Glutamatergic neuron (in vitro differentiated cells): ENCODE results near the gene FIBCD1. TPM values are rescaled to one million over a fixed set of nuclear protein-coding genes. Genes with fewer than 3 reads are reported as not detected.

Source experiments
- DNase-seq: peaks from one replicate; pipeline ENCODE4 v3.0.0; 2022
- H3K27ac Mint-ChIP-seq: one replicate; pipeline ENCODE4 v1.8.0; 2020; ENCODE audit warnings: mild to moderate bottlenecking, mixed read lengths, inconsistent platforms; ENCODE audit not compliant: unreplicated experiment
- H3K27me3 Mint-ChIP-seq: one replicate; pipeline ENCODE4 v1.8.0; 2020; ENCODE audit warnings: mild to moderate bottlenecking, moderate library complexity, mixed read lengths, inconsistent platforms; ENCODE audit not compliant: unreplicated experiment
- H3K36me3 Mint-ChIP-seq: one replicate; pipeline ENCODE4 v1.8.0; 2020; ENCODE audit warnings: mild to moderate bottlenecking, mixed read lengths, inconsistent platforms; ENCODE audit not compliant: unreplicated experiment
- H3K4me1 Mint-ChIP-seq: one replicate; pipeline ENCODE4 v1.8.0; 2020; ENCODE audit warnings: mild to moderate bottlenecking, low read depth, mixed read lengths, inconsistent platforms; ENCODE audit not compliant: unreplicated experiment
- H3K4me3 Mint-ChIP-seq: one replicate; pipeline ENCODE4 v1.8.0; 2020; ENCODE audit warnings: mild to moderate bottlenecking, mixed read lengths, inconsistent platforms; ENCODE audit not compliant: unreplicated experiment
- H3K9me3 Mint-ChIP-seq: one replicate; pipeline ENCODE4 v1.8.0; 2020; ENCODE audit warnings: mild to moderate bottlenecking, moderate library complexity, mixed read lengths, inconsistent platforms; ENCODE audit not compliant: unreplicated experiment
- total RNA-seq: library from RNA; stranded (reverse); fragmentation: NEBNext Ultra II Directional; extraction: Animal tissue kit (Norgen Biotek cat#: 25700); gene quantifications from one replicate; pipeline ENCODE4 v1.2.1, GENCODE V29; 2021; ENCODE audit not compliant: unreplicated experiment
- TF ChIP-seq, protein P1 (sequence below): fragments of 200-600 bp; sonication (generic); IDR thresholded peaks from one replicate; pipeline ENCODE4 v1.5.0; 2021; ENCODE audit not compliant: partially characterized antibody, unreplicated experiment

Gene FIBCD1
- total RNA-seq, 1 donor from 2014 or later = not detected

DNA sequence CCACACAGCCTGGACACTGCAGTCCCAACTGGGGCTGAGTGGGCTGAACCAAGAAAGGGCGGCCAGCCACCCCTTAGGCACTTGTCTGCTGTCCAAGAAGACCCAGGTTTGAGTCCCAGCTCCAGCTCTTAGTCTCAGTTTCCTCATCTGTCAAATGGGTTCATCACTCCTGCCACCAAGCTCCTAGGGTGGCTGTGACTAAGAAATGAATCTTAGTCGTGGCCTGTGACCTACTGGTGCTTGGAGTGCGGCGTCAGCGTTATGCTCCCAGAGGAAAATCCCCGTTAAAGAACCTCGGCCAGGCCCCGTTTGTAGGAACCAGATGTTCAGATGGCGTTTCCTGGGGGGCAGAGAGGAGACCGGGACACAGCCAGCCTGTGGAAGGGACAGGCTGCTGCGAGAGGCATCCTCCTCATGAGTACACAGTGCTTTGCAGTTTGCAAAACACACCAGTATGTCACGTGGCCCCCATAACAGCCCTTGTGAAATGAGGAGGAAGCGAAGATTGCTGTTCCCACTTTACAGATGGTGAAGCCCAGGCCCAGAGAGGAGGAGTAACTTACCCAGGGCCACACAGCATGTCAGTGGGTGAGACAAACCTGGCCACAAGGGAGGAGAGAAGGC is 3.3 kb downstream of the FIBCD1 start:
- TF ChIP-seq, protein P1, sequence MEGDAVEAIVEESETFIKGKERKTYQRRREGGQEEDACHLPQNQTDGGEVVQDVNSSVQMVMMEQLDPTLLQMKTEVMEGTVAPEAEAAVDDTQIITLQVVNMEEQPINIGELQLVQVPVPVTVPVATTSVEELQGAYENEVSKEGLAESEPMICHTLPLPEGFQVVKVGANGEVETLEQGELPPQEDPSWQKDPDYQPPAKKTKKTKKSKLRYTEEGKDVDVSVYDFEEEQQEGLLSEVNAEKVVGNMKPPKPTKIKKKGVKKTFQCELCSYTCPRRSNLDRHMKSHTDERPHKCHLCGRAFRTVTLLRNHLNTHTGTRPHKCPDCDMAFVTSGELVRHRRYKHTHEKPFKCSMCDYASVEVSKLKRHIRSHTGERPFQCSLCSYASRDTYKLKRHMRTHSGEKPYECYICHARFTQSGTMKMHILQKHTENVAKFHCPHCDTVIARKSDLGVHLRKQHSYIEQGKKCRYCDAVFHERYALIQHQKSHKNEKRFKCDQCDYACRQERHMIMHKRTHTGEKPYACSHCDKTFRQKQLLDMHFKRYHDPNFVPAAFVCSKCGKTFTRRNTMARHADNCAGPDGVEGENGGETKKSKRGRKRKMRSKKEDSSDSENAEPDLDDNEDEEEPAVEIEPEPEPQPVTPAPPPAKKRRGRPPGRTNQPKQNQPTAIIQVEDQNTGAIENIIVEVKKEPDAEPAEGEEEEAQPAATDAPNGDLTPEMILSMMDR = no peak
- Mint-ChIP-seq H3K4me3 (no peak overlapping the region), H3K36me3 (no peaks in the 10 kb centered on the region), H3K27me3 (peaks cover 22% of the 10 kb centered on the region), H3K4me1 (peaks cover 24% of the 10 kb centered on the region), H3K27ac (no peak overlapping the region), H3K9me3 (peaks cover 12% of the 10 kb centered on the region)
- no peak for DNase-seq

DNA sequence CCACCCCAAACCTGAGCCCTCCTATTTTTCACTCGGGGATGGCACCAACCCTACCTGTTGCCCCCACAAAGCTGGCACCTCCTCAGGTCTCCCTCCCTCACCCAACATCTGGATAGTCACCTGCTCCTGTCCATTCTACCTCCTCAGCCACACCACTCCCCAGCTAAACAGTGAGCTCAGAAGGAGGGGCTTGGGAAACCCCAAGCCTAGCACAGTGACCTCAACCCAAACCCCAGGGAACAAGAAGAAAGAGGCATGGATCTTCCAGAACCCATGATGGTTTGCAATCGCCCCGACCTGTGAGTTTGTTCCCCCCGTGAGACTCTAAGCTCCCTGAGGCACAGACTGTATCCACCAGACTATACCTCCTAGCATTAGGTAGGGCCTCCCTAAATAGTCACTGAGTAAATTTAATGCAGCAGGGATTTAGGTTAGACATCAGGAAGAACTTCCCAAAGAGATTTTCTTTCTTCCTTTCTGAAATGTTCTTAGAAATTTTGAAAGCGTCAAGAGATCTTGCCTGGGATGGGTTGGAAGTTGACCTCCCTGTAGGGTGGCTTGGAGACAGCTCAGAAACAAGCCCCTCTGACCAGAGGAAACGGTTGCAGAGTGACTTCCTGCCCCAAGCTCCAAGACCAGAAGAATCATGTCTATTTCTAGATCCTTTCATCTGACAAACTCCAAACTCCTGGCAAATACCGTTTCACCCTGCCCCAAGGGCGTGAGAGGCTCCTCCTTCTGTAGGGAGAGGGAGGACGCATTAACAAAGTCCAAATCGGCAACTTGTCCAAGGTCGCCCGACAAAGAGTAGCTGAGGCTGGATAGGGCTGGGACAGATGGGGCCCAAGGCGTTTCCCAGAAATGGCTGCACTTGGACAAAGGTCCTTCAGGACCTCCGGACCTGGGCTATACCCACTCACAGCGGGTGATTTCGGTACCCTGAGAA is 4.1 kb downstream of the FIBCD1 start:
- H3K27ac Mint-ChIP-seq = no peak overlapping the region
- peaks cover 17% of the 10 kb centered on the region for H3K27me3 Mint-ChIP-seq
- no peak for DNase-seq
- peak overlapping the region; percentile 52 for H3K4me3 Mint-ChIP-seq
- TF ChIP-seq, protein P1 = no peak
- peaks cover 12% of the 10 kb centered on the region for H3K9me3 Mint-ChIP-seq
- H3K36me3 Mint-ChIP-seq = no peaks in the 10 kb centered on the region
- peaks cover 24% of the 10 kb centered on the region for H3K4me1 Mint-ChIP-seq

DNA sequence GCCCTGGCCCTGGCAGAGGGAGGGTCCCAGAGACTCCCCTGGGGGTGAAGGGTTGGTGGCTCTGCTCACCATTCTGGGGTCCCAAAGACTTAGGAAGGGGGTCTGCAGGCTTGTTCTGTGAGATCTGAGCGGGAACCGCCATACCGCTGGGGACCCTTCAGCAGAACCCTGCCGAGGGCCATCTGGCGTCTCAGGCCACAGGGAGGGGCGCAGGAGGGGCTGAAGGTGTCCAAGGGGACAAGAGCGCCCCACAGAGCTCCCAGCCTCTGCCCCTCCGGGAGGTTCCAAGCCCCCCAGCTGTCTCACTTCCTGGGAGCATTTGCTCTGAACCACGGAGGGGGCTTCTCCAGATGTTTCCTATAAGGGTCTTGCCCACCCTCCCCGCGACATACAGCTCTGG is 4.8 kb downstream of the FIBCD1 start:
- Mint-ChIP-seq H3K4me3 (no peak overlapping the region), H3K27me3 (peaks cover 17% of the 10 kb centered on the region), H3K27ac (no peak overlapping the region), H3K4me1 (peaks cover 24% of the 10 kb centered on the region), H3K36me3 (no peaks in the 10 kb centered on the region), H3K9me3 (peaks cover 12% of the 10 kb centered on the region)
- TF ChIP-seq, protein P1 = no peak
- no peak for DNase-seq

DNA sequence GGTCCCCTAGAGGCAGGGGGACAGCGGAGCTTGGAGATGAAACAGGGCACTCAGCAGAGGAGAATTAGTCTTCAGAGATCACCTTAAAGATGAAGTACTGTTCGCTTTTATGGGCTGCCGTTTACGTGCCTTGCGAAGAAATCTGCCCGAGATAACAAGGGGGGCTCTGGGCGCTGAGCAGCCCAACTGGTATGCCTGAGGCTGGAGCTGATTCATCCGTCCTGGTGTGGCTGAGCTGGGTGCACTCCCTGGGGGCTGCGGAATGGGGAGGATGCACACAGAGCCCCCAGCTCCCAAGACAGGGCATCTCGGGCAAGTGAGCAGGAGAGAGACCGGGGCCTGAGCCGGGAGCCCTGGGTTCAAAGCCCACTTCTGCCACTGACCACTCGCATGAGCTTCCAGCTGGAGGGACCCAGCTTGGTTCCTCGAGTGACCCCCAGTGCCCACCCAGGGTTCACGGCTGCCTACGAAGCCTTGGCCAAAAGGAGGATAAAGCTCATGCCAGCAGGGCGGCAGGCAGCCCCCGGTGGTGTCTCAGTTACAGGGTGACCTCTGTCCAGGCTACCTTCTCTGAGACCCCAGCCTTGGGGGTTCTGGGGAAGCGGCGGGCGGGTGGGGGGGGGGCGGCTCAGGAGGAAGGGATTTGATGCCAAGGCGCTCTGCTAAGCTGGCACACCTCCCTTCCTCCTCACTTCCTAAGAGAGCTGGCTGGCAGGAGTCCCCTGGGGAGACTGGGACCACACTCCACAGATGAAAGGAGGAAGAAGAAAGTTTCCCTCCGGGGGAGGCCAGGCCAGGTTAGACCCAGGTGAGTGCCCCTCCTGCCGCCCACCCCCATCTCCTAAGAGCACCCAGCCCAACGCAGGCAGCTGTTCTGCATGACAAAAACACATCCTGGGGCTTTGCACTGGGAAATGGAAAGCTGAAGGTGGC is 5.7 kb downstream of the FIBCD1 start:
- TF ChIP-seq, protein P1 = no peak
- Mint-ChIP-seq H3K4me3 (no peak overlapping the region), H3K36me3 (no peaks in the 10 kb centered on the region), H3K27me3 (peaks cover 16% of the 10 kb centered on the region), H3K27ac (no peak overlapping the region), H3K9me3 (peaks cover 12% of the 10 kb centered on the region), H3K4me1 (peaks cover 24% of the 10 kb centered on the region)
- DNase-seq = no peak
